Measurements from ENCODE around the gene B9D1. TPM values are rescaled to one million over a fixed set of nuclear protein-coding genes. Genes with fewer than 3 reads are reported as not detected.

Gene B9D1
- total RNA-seq, 1 donor from 2014 or later, result 3.1 TPM

- H3K27ac ChIP-seq (ENCODE audit: low read depth, low read length), result no peak overlapping the region
- peaks cover 12 to 24% (median 18%) of the 10 kb centered on the region in 3 donors for H3K36me3 ChIP-seq (ENCODE audit: control insufficient read depth in 3 of 3, insufficient read depth in 3 of 3, low read length in 3 of 3)
Measured at GRCh38 chr17:19334331-19334730, 28.2 kb downstream of the B9D1 start.

GRCh38 chr17:19333736-19334290, 28.7 kb downstream of the B9D1 start:
- H3K36me3 ChIP-seq (ENCODE audit: control insufficient read depth in 3 of 3, insufficient read depth in 3 of 3, low read length in 3 of 3), result peaks cover 12 to 25% (median 20%) of the 10 kb centered on the region in 3 donors
- no peak overlapping the region for H3K9ac ChIP-seq (ENCODE audit: low read depth in 1 of 3, low read length in 3 of 3)
- H3K4me3 ChIP-seq (ENCODE audit: low read length in 3 of 3), result no peak overlapping the region
- no peaks in the 10 kb centered on the region for H3K9me3 ChIP-seq (ENCODE audit: control insufficient read depth in 3 of 3, low read length in 3 of 3)
- no peak overlapping the region for H3K27ac ChIP-seq (ENCODE audit: low read depth, low read length)
- no peaks in the 10 kb centered on the region for H3K27me3 ChIP-seq (ENCODE audit: control insufficient read depth in 3 of 3, insufficient read depth in 3 of 3, low read length in 3 of 3)
- H3K4me1 ChIP-seq (ENCODE audit: control insufficient read depth in 3 of 3, insufficient read depth in 3 of 3, low read length in 3 of 3), result peaks cover 18 to 27% (median 20%) of the 10 kb centered on the region in 3 donors

More at GRCh38 chr17:19334331-19334730, 28.2 kb downstream of the B9D1 start:
- Histone ChIP-seq H3K9ac (ENCODE audit: low read depth in 1 of 3, low read length in 3 of 3) (no peak overlapping the region), H3K9me3 (ENCODE audit: control insufficient read depth in 3 of 3, low read length in 3 of 3) (no peaks in the 10 kb centered on the region), H3K27me3 (ENCODE audit: control insufficient read depth in 3 of 3, insufficient read depth in 3 of 3, low read length in 3 of 3) (no peaks in the 10 kb centered on the region), H3K4me1 (ENCODE audit: control insufficient read depth in 3 of 3, insufficient read depth in 3 of 3, low read length in 3 of 3) (peaks cover 18 to 27% (median 20%) of the 10 kb centered on the region in 3 donors), H3K4me3 (ENCODE audit: low read length in 3 of 3) (no peak overlapping the region)

DNA sequence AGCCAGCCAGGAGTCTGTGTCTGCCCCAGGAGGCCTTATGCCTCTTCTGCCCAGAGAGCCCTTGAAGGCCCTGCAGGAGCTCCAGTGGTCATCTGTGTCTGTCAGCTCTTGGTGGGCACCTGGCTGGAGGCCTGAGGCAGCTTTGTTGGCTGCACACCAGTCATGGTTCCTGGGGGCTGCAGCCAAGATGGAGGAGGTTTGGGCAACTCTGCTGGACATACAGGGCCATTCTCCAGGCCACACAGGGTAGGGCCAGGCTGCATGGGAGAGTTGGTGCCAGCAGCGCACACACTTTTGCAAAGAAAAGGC, 29.4 kb downstream of the B9D1 start:
- Histone ChIP-seq H3K27me3 (ENCODE audit: control insufficient read depth in 3 of 3, insufficient read depth in 3 of 3, low read length in 3 of 3) (no peaks in the 10 kb centered on the region), H3K4me1 (ENCODE audit: control insufficient read depth in 3 of 3, insufficient read depth in 3 of 3, low read length in 3 of 3) (peaks cover 15 to 27% (median 15%) of the 10 kb centered on the region in 3 donors), H3K9me3 (ENCODE audit: control insufficient read depth in 3 of 3, low read length in 3 of 3) (no peaks in the 10 kb centered on the region), H3K4me3 (ENCODE audit: low read length in 3 of 3) (no peak overlapping the region), H3K27ac (ENCODE audit: low read depth, low read length) (no peak overlapping the region), H3K36me3 (ENCODE audit: control insufficient read depth in 3 of 3, insufficient read depth in 3 of 3, low read length in 3 of 3) (peaks cover 12 to 27% (median 24%) of the 10 kb centered on the region in 3 donors), H3K9ac (ENCODE audit: low read depth in 1 of 3, low read length in 3 of 3) (no peak overlapping the region)

GRCh38 chr17:19332371-19333131, 30.0 kb downstream of the B9D1 start:
- peaks cover 12 to 27% (median 24%) of the 10 kb centered on the region in 3 donors for H3K36me3 ChIP-seq (ENCODE audit: control insufficient read depth in 3 of 3, insufficient read depth in 3 of 3, low read length in 3 of 3)
- no peak overlapping the region for H3K4me3 ChIP-seq (ENCODE audit: low read length in 3 of 3)
- no peak overlapping the region for H3K27ac ChIP-seq (ENCODE audit: low read depth, low read length)
- peaks cover 10 to 24% (median 13%) of the 10 kb centered on the region in 3 donors for H3K4me1 ChIP-seq (ENCODE audit: control insufficient read depth in 3 of 3, insufficient read depth in 3 of 3, low read length in 3 of 3)
- no peak overlapping the region for H3K9ac ChIP-seq (ENCODE audit: low read depth in 1 of 3, low read length in 3 of 3)
- no peaks in the 10 kb centered on the region for H3K27me3 ChIP-seq (ENCODE audit: control insufficient read depth in 3 of 3, insufficient read depth in 3 of 3, low read length in 3 of 3)
- no peaks in the 10 kb centered on the region for H3K9me3 ChIP-seq (ENCODE audit: control insufficient read depth in 3 of 3, low read length in 3 of 3)

GRCh38 chr17:19331543-19332245, 30.8 kb downstream of the B9D1 start:
- Histone ChIP-seq H3K9ac (ENCODE audit: low read depth in 1 of 3, low read length in 3 of 3) (no peak overlapping the region), H3K27ac (ENCODE audit: low read depth, low read length) (no peak overlapping the region), H3K36me3 (ENCODE audit: control insufficient read depth in 3 of 3, insufficient read depth in 3 of 3, low read length in 3 of 3) (peaks cover 12 to 29% (median 26%) of the 10 kb centered on the region in 3 donors), H3K9me3 (ENCODE audit: control insufficient read depth in 3 of 3, low read length in 3 of 3) (no peaks in the 10 kb centered on the region), H3K4me3 (ENCODE audit: low read length in 3 of 3) (no peak overlapping the region), H3K27me3 (ENCODE audit: control insufficient read depth in 3 of 3, insufficient read depth in 3 of 3, low read length in 3 of 3) (no peaks in the 10 kb centered on the region), H3K4me1 (ENCODE audit: control insufficient read depth in 3 of 3, insufficient read depth in 3 of 3, low read length in 3 of 3) (peaks cover 4 to 16% (median 13%) of the 10 kb centered on the region in 3 donors)

DNA sequence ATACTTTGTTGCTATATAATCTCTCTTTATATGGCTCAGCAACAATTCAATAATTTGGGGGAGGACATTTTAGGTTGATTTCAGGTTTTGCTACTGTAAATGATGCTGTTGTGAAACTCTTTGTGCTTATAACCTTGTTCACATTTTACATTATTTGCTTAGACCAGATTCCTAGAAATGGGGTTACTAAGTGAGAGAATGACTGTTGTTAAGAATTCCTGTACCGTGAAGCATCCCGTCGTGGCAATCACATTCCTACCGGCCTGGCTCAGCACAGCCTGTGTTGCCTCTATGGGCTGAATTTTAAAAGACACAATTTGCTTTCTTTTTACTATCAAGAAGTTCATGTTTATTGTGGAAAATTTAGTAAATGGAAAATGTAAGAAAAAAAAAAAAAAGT, 31.4 kb downstream of the B9D1 start:
- Histone ChIP-seq H3K4me3 (ENCODE audit: low read length in 3 of 3) (no peak overlapping the region), H3K27me3 (ENCODE audit: control insufficient read depth in 3 of 3, insufficient read depth in 3 of 3, low read length in 3 of 3) (no peaks in the 10 kb centered on the region), H3K9ac (ENCODE audit: low read depth in 1 of 3, low read length in 3 of 3) (no peak overlapping the region), H3K4me1 (ENCODE audit: control insufficient read depth in 3 of 3, insufficient read depth in 3 of 3, low read length in 3 of 3) (peaks cover 4 to 12% (median 10%) of the 10 kb centered on the region in 3 donors), H3K36me3 (ENCODE audit: control insufficient read depth in 3 of 3, insufficient read depth in 3 of 3, low read length in 3 of 3) (peaks cover 12 to 27% (median 26%) of the 10 kb centered on the region in 3 donors), H3K9me3 (ENCODE audit: control insufficient read depth in 3 of 3, low read length in 3 of 3) (no peaks in the 10 kb centered on the region), H3K27ac (ENCODE audit: low read depth, low read length) (no peak overlapping the region)

GRCh38 chr17:19330271-19330670, 32.3 kb downstream of the B9D1 start:
- peaks cover 12 to 27% (median 26%) of the 10 kb centered on the region in 3 donors for H3K36me3 ChIP-seq (ENCODE audit: control insufficient read depth in 3 of 3, insufficient read depth in 3 of 3, low read length in 3 of 3)

DNA sequence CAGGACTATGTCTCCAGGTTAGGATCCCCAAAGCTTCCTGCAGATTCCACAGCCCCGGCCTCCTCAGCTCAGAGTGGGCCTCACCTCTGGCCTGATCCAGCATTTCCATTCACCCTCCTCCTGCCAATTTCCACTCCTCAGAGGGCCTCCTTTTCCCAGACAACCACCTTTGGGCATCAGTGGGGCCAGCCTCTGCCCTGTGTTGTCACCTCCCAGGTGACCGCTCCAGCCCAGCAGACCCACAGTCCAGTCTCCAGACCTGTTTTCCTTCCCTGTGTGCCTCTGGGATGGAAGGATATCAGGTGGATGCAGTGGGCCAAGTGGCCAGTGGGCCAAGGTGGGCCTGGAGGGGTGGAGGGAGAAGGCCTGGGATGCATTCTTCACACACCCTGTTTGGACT, 32.7 kb downstream of the B9D1 start:
- Histone ChIP-seq H3K9me3 (ENCODE audit: control insufficient read depth in 3 of 3, low read length in 3 of 3) (no peaks in the 10 kb centered on the region), H3K4me1 (ENCODE audit: control insufficient read depth in 3 of 3, insufficient read depth in 3 of 3, low read length in 3 of 3) (peaks cover 0 to 7% (median 4%) of the 10 kb centered on the region in 3 donors), H3K27me3 (ENCODE audit: control insufficient read depth in 3 of 3, insufficient read depth in 3 of 3, low read length in 3 of 3) (no peaks in the 10 kb centered on the region), H3K36me3 (ENCODE audit: control insufficient read depth in 3 of 3, insufficient read depth in 3 of 3, low read length in 3 of 3) (peaks cover 12 to 27% (median 26%) of the 10 kb centered on the region in 3 donors), H3K4me3 (ENCODE audit: low read length in 3 of 3) (no peak overlapping the region), H3K27ac (ENCODE audit: low read depth, low read length) (no peak overlapping the region), H3K9ac (ENCODE audit: low read depth in 1 of 3, low read length in 3 of 3) (no peak overlapping the region)

More at GRCh38 chr17:19330271-19330670, 32.3 kb downstream of the B9D1 start:
- Histone ChIP-seq H3K4me3 (ENCODE audit: low read length in 3 of 3) (no peak overlapping the region), H3K4me1 (ENCODE audit: control insufficient read depth in 3 of 3, insufficient read depth in 3 of 3, low read length in 3 of 3) (peaks cover 0 to 7% (median 4%) of the 10 kb centered on the region in 3 donors), H3K27me3 (ENCODE audit: control insufficient read depth in 3 of 3, insufficient read depth in 3 of 3, low read length in 3 of 3) (no peaks in the 10 kb centered on the region), H3K9ac (ENCODE audit: low read depth in 1 of 3, low read length in 3 of 3) (no peak overlapping the region), H3K9me3 (ENCODE audit: control insufficient read depth in 3 of 3, low read length in 3 of 3) (no peaks in the 10 kb centered on the region), H3K27ac (ENCODE audit: low read depth, low read length) (no peak overlapping the region)

GRCh38 chr17:19329136-19329535, 33.4 kb downstream of the B9D1 start:
- Histone ChIP-seq H3K4me1 (ENCODE audit: control insufficient read depth in 3 of 3, insufficient read depth in 3 of 3, low read length in 3 of 3) (peaks cover 0 to 7% (median 4%) of the 10 kb centered on the region in 3 donors), H3K9me3 (ENCODE audit: control insufficient read depth in 3 of 3, low read length in 3 of 3) (no peaks in the 10 kb centered on the region), H3K36me3 (ENCODE audit: control insufficient read depth in 3 of 3, insufficient read depth in 3 of 3, low read length in 3 of 3) (peaks cover 12 to 25% (median 24%) of the 10 kb centered on the region in 3 donors), H3K27me3 (ENCODE audit: control insufficient read depth in 3 of 3, insufficient read depth in 3 of 3, low read length in 3 of 3) (no peaks in the 10 kb centered on the region), H3K27ac (ENCODE audit: low read depth, low read length) (no peak overlapping the region), H3K9ac (ENCODE audit: low read depth in 1 of 3, low read length in 3 of 3) (no peak overlapping the region), H3K4me3 (ENCODE audit: low read length in 3 of 3) (no peak overlapping the region)

Data from skeletal muscle tissue (tissue), 4 donors.